ENCODE data around the gene LAS1L.
"Not testable (repeated sequence)": the region's sequence is repeated elsewhere in the genome, so short reads cannot be mapped to it uniquely, and the experiment has no call there.

The LAS1L gene

DNA sequence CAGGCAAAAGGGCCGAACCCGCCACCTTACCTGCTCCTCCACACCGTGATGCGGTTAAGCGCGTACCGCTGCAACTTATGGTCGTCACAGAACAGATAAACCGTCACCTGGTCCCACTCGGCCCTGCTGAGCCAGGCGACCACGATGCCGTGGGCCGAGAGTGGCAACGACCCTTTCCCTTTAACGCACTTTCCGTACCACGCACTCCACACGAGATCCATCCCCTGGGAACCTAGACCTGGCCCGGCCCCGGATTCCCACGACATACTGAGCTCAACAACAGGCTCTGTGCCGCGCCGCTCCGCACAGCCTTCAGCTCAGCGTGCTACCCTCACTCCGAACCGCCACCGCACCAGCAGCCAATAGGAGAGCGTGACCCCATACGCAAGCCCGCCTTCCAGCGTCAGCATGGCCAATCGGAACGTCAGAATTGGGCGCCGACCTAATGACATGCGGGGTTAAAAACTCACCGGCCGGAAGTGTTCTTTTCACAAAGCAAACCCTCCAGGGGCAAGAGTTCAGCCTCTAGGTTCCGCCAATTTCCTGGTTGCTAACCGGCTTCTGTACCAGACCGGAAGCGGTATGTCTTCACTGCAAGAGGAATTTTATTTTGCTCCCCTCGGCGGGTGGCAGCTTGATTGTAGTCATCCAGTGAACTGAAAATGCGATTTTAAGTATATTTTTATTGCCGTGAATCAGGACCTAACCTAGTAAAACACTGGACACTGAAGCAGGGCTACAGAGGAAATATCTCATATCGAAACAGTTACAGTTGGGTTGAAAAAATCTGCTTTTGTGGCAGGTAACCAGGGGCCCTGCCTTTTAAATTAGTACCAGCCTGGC, at the start of gene LAS1L:
Gene LAS1L, minus strand, starts transcription at position 338 of the 843 bp plus-strand sequence. Its CDS starts 72 bp downstream, at position 266.
- Histone ChIP-seq H3K27ac (ENCODE audit: low read length) (peak within 1 kb of the TSS; percentile 69), H3K4me1 (ENCODE audit: control insufficient read depth in 1 of 2, insufficient read depth in 2 of 2, low read length in 2 of 2) (peaks cover 0 to 16% of the 10 kb centered on the region in 2 donors), H3K36me3 (ENCODE audit: control insufficient read depth in 1 of 2, insufficient read depth in 2 of 2, low read length in 2 of 2) (peaks cover 9 to 13% of the 10 kb centered on the region in 2 donors), H3K27me3 (ENCODE audit: low read depth, low read length) (no peaks in the 10 kb centered on the region), H3K9me3 (ENCODE audit: control insufficient read depth in 1 of 2, low read length in 2 of 2) (no peaks in the 10 kb centered on the region), H3K4me3 (ENCODE audit: low read depth in 1 of 2, low read length in 2 of 2) (peak within 1 kb of the TSS; percentile 88 to 93)

DNA sequence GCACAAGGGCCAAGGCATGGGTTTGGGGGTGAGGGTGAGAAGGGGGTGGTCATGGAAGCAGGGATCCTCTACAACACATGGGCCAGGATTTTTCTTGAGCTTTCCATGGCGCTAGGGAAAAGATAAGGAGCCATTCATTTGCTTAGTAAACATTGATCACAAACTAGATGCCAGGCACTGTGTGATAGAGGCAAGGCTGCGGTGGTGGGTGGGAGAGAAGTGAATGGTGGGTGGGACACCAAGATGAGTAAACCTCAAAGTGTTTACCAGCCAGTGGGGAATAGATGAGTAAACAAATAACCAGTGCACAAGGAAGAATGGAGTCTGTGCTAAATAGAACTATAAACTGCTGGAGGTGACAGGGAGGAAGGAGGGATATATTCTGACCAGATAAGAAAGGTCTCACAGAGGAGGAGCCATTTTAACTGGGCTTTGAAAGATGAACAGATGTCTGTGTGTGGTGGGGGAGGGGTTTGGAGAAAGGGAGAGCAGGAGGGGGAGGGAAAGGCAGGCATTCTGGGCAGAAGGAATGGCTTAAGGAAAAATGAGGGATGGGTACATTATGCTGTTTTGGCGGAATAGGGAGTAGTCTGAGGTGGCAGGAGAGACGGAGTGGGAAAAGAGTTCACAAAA, 48.0 kb upstream of the LAS1L start:
- no peak overlapping the region for H3K27ac ChIP-seq (ENCODE audit: low read length)
- no peaks in the 10 kb centered on the region for H3K9me3 ChIP-seq (ENCODE audit: control insufficient read depth in 1 of 2, low read length in 2 of 2)
- H3K36me3 ChIP-seq (ENCODE audit: control insufficient read depth in 1 of 2, insufficient read depth in 2 of 2, low read length in 2 of 2): no peaks in the 10 kb centered on the region
- H3K4me3 ChIP-seq (ENCODE audit: low read depth in 1 of 2, low read length in 2 of 2): no peak overlapping the region
- peaks cover 0 to 3% of the 10 kb centered on the region in 2 donors for H3K4me1 ChIP-seq (ENCODE audit: control insufficient read depth in 1 of 2, insufficient read depth in 2 of 2, low read length in 2 of 2)
- no peaks in the 10 kb centered on the region for H3K27me3 ChIP-seq (ENCODE audit: low read depth, low read length)

DNA sequence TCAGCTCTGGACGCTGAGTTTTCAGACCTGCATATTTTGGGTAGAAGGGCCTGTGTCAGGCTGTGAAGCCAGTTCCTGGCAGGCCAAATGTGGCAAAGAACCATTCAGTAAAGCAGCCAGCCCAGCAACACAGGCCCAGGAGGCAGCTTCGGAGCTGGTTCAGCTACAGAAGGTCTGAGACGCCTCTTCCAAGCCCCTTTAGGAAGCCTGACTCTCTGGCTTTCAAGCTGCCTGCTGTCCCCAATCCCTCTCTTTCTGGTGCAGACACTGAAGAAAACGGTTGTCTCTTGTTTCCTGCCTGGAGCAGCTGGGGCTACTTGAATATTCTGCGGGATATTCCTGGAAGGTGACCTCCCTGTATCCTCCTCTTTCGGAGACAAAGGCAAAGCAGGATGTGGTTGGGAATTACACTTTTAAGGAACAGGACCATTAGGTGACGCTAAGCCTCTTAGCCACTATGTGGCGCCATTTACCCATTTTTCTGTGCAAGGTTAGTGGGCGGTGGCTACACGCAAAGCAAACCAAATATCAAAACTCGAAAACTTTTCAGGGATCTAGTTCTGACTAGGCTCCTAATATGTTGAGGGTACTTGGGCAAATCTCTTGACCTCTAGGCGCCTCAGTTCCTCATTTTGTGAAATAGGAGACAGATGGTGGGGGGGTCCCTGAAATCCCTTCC, 47.2 kb upstream of the LAS1L start:
- no peaks in the 10 kb centered on the region for H3K9me3 ChIP-seq (ENCODE audit: control insufficient read depth in 1 of 2, low read length in 2 of 2)
- no peaks in the 10 kb centered on the region for H3K4me1 ChIP-seq (ENCODE audit: control insufficient read depth in 1 of 2, insufficient read depth in 2 of 2, low read length in 2 of 2)
- H3K4me3 ChIP-seq (ENCODE audit: low read depth in 1 of 2, low read length in 2 of 2): no peak overlapping the region
- no peak overlapping the region for H3K27ac ChIP-seq (ENCODE audit: low read length)
- no peaks in the 10 kb centered on the region for H3K36me3 ChIP-seq (ENCODE audit: control insufficient read depth in 1 of 2, insufficient read depth in 2 of 2, low read length in 2 of 2)
- H3K27me3 ChIP-seq (ENCODE audit: low read depth, low read length): no peaks in the 10 kb centered on the region

DNA sequence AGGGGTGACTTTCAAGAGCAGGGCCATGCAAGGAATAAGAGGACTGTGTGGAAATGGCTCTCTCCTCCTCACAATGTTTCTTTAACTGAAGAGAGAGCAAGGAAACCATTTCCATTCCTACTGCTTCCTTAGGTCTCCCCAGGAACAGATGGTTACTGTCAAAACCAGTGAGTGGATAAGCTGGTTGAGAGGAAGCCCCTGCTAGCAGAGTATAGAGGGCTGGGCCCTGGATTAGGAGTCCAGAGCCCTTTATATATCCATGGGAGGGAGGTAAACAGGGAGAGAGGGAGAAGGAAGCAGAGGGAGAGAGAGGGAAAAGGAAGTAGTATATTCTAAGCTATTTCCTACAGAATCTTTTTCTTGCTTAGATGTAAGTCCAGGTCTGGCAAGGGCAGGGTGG, 43.8 kb upstream of the LAS1L start:
- H3K36me3 ChIP-seq (ENCODE audit: control insufficient read depth in 1 of 2, insufficient read depth in 2 of 2, low read length in 2 of 2): no peaks in the 10 kb centered on the region
- H3K4me1 ChIP-seq (ENCODE audit: control insufficient read depth in 1 of 2, insufficient read depth in 2 of 2, low read length in 2 of 2): no peaks in the 10 kb centered on the region
- no peaks in the 10 kb centered on the region for H3K9me3 ChIP-seq (ENCODE audit: control insufficient read depth in 1 of 2, low read length in 2 of 2)
- H3K27me3 ChIP-seq (ENCODE audit: low read depth, low read length): no peaks in the 10 kb centered on the region
- no peak overlapping the region for H3K27ac ChIP-seq (ENCODE audit: low read length)
- no peak overlapping the region for H3K4me3 ChIP-seq (ENCODE audit: low read depth in 1 of 2, low read length in 2 of 2)

DNA sequence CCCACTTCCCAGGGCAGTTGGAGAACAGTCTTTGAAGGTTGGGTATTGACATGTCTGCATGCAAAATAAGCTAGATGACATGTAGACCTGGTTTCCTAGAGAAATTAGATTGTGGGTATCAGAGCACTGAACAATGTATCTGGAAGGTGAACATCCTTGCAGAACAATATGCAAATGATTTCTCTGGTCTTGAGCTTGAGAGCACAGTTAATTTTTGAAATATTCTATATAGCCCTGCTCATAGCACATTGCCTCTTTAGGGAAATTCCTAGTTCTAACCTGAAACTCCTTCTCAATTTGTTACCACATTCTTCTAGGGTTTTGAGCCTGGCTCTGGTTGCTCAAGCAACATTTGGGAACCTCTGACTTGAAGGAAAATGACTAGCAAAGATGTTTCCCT, 41.6 kb upstream of the LAS1L start:
- Histone ChIP-seq H3K36me3 (ENCODE audit: control insufficient read depth in 1 of 2, insufficient read depth in 2 of 2, low read length in 2 of 2) (no peaks in the 10 kb centered on the region), H3K4me3 (ENCODE audit: low read depth in 1 of 2, low read length in 2 of 2) (no peak overlapping the region), H3K4me1 (ENCODE audit: control insufficient read depth in 1 of 2, insufficient read depth in 2 of 2, low read length in 2 of 2) (no peaks in the 10 kb centered on the region), H3K27me3 (ENCODE audit: low read depth, low read length) (no peaks in the 10 kb centered on the region), H3K9me3 (ENCODE audit: control insufficient read depth in 1 of 2, low read length in 2 of 2) (no peaks in the 10 kb centered on the region), H3K27ac (ENCODE audit: low read length) (no peak overlapping the region)

DNA sequence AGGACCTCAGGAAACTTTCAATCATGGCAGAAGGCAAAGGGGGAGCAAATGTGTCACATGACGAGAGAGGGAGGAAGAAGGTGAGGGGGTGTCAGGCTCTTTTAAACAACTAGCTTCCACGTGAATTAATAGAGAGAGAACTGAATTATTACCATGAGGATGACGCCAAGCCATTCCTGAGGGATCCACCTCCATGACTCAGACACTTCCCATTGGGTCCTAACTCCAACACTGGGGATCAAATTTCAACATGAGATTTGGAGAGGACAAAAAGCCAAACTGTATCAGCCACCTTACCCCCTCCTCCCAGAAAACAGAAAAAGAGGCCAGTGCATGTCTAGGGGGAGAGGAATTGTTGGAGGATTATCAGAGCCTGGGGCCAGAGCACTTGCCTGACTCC, 40.4 kb upstream of the LAS1L start:
- Histone ChIP-seq H3K27me3 (ENCODE audit: low read depth, low read length) (no peaks in the 10 kb centered on the region), H3K9me3 (ENCODE audit: control insufficient read depth in 1 of 2, low read length in 2 of 2) (no peaks in the 10 kb centered on the region), H3K4me1 (ENCODE audit: control insufficient read depth in 1 of 2, insufficient read depth in 2 of 2, low read length in 2 of 2) (no peaks in the 10 kb centered on the region), H3K27ac (ENCODE audit: low read length) (no peak overlapping the region), H3K4me3 (ENCODE audit: low read depth in 1 of 2, low read length in 2 of 2) (no peak overlapping the region), H3K36me3 (ENCODE audit: control insufficient read depth in 1 of 2, insufficient read depth in 2 of 2, low read length in 2 of 2) (no peaks in the 10 kb centered on the region)

DNA sequence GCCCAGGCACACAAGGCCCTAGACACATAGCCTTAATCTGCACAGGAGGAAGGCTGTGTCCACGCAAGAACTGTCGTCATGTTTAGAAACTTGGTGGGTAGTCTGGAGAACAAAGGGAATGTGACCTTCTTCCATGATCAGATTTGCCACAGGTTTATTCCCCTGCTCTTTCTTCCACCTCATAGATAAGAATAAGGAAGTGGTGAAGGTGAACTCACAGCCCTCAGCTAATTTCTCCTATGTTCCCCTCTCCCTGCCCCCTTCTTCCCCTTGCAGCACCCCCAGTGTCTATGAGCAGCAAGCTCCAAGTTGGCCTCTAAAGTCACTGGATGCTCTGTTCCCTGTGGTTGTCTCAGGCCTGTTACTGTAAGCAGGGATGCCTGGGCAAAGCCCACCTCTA, 39.8 kb upstream of the LAS1L start:
- Histone ChIP-seq H3K4me3 (ENCODE audit: low read depth in 1 of 2, low read length in 2 of 2) (no peak overlapping the region), H3K27ac (ENCODE audit: low read length) (no peak overlapping the region), H3K27me3 (ENCODE audit: low read depth, low read length) (no peaks in the 10 kb centered on the region), H3K4me1 (ENCODE audit: control insufficient read depth in 1 of 2, insufficient read depth in 2 of 2, low read length in 2 of 2) (no peaks in the 10 kb centered on the region), H3K9me3 (ENCODE audit: control insufficient read depth in 1 of 2, low read length in 2 of 2) (no peaks in the 10 kb centered on the region), H3K36me3 (ENCODE audit: control insufficient read depth in 1 of 2, insufficient read depth in 2 of 2, low read length in 2 of 2) (no peaks in the 10 kb centered on the region)

DNA sequence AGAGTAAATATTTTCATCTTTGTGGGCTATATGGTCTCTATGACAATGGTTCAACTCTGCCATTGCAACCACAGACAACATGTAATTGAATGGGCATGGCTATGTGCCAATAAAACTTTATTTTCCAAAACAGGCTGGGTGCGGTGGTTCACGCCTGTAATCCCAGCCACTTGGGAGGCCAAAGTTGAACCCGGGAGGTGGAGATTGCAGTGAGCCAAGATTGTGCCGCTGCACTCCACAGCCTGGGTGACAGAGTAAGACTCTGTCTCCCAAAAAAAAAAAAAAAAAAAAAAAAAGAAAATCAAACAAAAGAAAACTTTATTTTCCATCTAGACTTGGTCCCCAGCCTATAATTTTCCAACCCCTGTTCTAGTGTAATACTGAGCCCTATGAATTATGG, 38.4 kb upstream of the LAS1L start:
- Histone ChIP-seq H3K9me3 (ENCODE audit: control insufficient read depth in 1 of 2, low read length in 2 of 2) (no peaks in the 10 kb centered on the region), H3K36me3 (ENCODE audit: control insufficient read depth in 1 of 2, insufficient read depth in 2 of 2, low read length in 2 of 2) (no peaks in the 10 kb centered on the region), H3K27ac (ENCODE audit: low read length) (no peak overlapping the region), H3K4me1 (ENCODE audit: control insufficient read depth in 1 of 2, insufficient read depth in 2 of 2, low read length in 2 of 2) (no peaks in the 10 kb centered on the region), H3K27me3 (ENCODE audit: low read depth, low read length) (no peaks in the 10 kb centered on the region), H3K4me3 (ENCODE audit: low read depth in 1 of 2, low read length in 2 of 2) (no peak overlapping the region)

DNA sequence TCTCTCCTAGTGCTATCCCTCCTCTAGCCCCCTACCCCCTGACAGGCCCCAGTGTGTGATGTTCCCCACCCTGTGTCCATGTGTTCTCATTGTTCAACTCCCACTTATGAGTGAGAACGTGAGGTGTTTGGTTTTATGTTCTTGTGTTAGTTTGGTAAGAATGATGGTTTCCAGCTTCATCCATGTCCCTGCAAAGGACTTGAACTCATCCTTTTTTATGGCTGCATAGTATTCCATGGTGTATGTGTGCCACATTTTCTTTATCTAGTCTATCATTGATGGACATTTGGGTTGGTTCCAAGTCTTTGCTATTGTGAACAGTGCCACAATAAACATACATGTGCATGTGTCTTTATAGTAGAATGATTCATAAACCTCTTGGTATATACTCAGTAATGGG, 28.3 kb upstream of the LAS1L start:
- H3K36me3 ChIP-seq (ENCODE audit: control insufficient read depth in 1 of 2, insufficient read depth in 2 of 2, low read length in 2 of 2); H3K9me3 ChIP-seq (ENCODE audit: control insufficient read depth in 1 of 2, low read length in 2 of 2); H3K4me3 ChIP-seq (ENCODE audit: low read depth in 1 of 2, low read length in 2 of 2); H3K27ac ChIP-seq (ENCODE audit: low read length); H3K4me1 ChIP-seq (ENCODE audit: control insufficient read depth in 1 of 2, insufficient read depth in 2 of 2, low read length in 2 of 2); H3K27me3 ChIP-seq (ENCODE audit: low read depth, low read length): not testable (repeated sequence)

DNA sequence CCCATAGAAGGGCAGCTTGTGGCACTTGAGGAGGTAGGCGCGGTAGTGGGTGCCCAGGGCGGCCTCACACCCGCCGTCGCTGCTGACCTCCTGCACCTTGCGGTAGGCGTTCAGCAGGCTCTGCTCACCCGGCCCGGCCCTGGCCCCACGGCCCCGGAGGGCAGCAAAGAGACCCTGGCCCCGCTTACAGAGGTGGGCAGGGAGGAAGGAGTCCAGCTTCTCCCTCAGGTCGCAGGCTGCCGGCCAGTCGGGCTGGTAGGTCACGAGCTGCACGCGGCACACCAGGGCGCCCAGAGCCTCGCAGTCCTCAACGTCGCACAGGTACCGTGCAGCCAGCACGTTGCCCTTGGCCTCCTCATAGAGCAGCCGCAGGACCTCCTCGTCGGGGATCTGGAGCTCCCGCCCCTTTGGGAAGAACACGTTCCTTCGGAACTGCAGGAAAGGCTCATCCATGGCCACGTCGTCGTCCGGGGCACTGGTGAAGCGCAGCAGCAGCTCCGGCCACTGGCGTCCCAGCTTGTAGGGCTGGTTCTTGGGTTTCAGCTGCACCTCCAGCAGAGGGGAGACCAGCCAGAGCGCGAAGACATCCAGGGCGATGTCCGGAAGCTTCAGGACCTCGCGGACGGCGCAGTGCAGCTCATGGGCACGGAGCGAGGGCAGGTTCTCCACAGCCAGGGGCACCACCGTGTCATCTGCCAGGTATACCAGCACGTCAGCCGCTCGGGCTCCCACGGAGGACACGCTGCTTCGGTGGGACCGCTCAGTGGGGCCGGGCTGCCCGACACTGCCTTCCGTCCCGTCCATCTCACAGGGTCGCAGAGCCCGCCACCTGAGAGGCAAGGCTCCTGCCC, 17.1 kb upstream of the LAS1L start:
- H3K9me3 ChIP-seq (ENCODE audit: control insufficient read depth in 1 of 2, low read length in 2 of 2): no peaks in the 10 kb centered on the region
- no peak overlapping the region for H3K4me3 ChIP-seq (ENCODE audit: low read depth in 1 of 2, low read length in 2 of 2)
- H3K4me1 ChIP-seq (ENCODE audit: control insufficient read depth in 1 of 2, insufficient read depth in 2 of 2, low read length in 2 of 2): no peaks in the 10 kb centered on the region
- H3K36me3 ChIP-seq (ENCODE audit: control insufficient read depth in 1 of 2, insufficient read depth in 2 of 2, low read length in 2 of 2): no peaks in the 10 kb centered on the region
- H3K27me3 ChIP-seq (ENCODE audit: low read depth, low read length): no peaks in the 10 kb centered on the region
- no peak overlapping the region for H3K27ac ChIP-seq (ENCODE audit: low read length)

DNA sequence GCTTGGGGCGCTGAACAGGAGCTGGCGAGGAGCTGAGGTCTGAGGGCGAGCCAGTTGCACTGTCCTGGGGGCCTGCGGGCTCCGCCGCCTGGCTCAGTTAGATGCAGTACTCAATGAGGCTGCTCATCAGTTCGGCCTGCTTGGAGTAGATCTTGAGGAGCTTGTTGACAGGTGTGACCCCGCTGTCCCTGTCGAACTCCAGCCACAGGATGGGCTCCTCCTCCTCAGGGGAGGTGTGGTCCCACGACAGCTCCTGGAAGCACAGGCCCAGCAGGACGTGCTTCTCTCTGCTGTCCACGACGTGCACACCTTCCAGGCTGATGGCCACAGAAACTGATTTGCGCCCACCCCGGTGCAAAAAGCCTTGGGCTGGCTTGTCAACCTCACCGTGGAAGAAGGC, 16.5 kb upstream of the LAS1L start:
- no peaks in the 10 kb centered on the region for H3K27me3 ChIP-seq (ENCODE audit: low read depth, low read length)
- no peak overlapping the region for H3K4me3 ChIP-seq (ENCODE audit: low read depth in 1 of 2, low read length in 2 of 2)
- no peaks in the 10 kb centered on the region for H3K4me1 ChIP-seq (ENCODE audit: control insufficient read depth in 1 of 2, insufficient read depth in 2 of 2, low read length in 2 of 2)
- no peaks in the 10 kb centered on the region for H3K36me3 ChIP-seq (ENCODE audit: control insufficient read depth in 1 of 2, insufficient read depth in 2 of 2, low read length in 2 of 2)
- no peak overlapping the region for H3K27ac ChIP-seq (ENCODE audit: low read length)
- H3K9me3 ChIP-seq (ENCODE audit: control insufficient read depth in 1 of 2, low read length in 2 of 2): no peaks in the 10 kb centered on the region
